Hepatocyte (in vitro differentiated cells): ENCODE data around the gene P3H4. TPM values are rescaled to one million over a fixed set of nuclear protein-coding genes. Genes with fewer than 3 reads are reported as not detected.
A peak's percentile ranks its signal among the peaks of the same experiment; 100 is the strongest.

Experiments used
- DNase-seq: peaks from one replicate; pipeline ENCODE4 v3.0.0-alpha.2; 2016; ENCODE audit warnings: low spot score
- H2AFZ ChIP-seq: fragments of 200-600 bp; sonication (generic); 2 replicates; pipeline ENCODE4 v1.6.0; 2016; ENCODE audit warnings: antibody characterized with exemption, mild to moderate bottlenecking
- H3K27ac ChIP-seq: fragments of 200-600 bp; sonication (generic); 2 replicates; pipeline ENCODE4 v1.5.1; 2016; ENCODE audit warnings: mild to moderate bottlenecking
- H3K27me3 ChIP-seq: fragments of 200-600 bp; sonication (generic); 2 replicates; pipeline ENCODE4 v1.6.1; 2016
- H3K36me3 ChIP-seq: fragments of 200-600 bp; sonication (generic); replicated peaks from 2 replicates; pipeline ENCODE4 v1.5.1; 2016; ENCODE audit warnings: low read depth; ENCODE audit not compliant: insufficient read depth
- H3K4me1 ChIP-seq: fragments of 200-600 bp; sonication (generic); 2 replicates; pipeline ENCODE4 v1.5.1; 2016; ENCODE audit warnings: mild to moderate bottlenecking, moderate library complexity; ENCODE audit not compliant: insufficient read depth
- H3K4me2 ChIP-seq: fragments of 200-600 bp; sonication (generic); 2 replicates; pipeline ENCODE4 v1.6.0; 2016
- H3K4me3 ChIP-seq: fragments of 200-600 bp; sonication (generic); 2 replicates; pipeline ENCODE4 v1.5.1; 2016; ENCODE audit warnings: mild to moderate bottlenecking
- H3K79me2 ChIP-seq: fragments of 200-600 bp; sonication (generic); 2 replicates; pipeline ENCODE4 v1.6.0; 2017; ENCODE audit warnings: mild to moderate bottlenecking
- H3K9me2 ChIP-seq: fragments of 200-600 bp; sonication (generic); replicated peaks from 2 replicates; pipeline ENCODE4 v1.6.0; 2017; ENCODE audit warnings: mild to moderate bottlenecking; ENCODE audit not compliant: insufficient read depth
- H3K9me3 ChIP-seq: fragments of 200-600 bp; sonication (generic); 2 replicates; pipeline ENCODE4 v1.5.1; 2016; ENCODE audit warnings: low read depth, mild to moderate bottlenecking
- H4K20me1 ChIP-seq: fragments of 200-600 bp; sonication (generic); 2 replicates; pipeline ENCODE4 v1.6.0; 2016; ENCODE audit warnings: mild to moderate bottlenecking; ENCODE audit not compliant: insufficient read depth, poor library complexity, severe bottlenecking
- EZH2 ChIP-seq: fragments of 200-600 bp; sonication (generic); IDR thresholded peaks from 2 replicates; pipeline ENCODE4 v1.6.1; 2016; ENCODE audit warnings: antibody characterized with exemption, mild to moderate bottlenecking, borderline replicate concordance
- EZH2phosphoT487 ChIP-seq: fragments of 200-600 bp; sonication (generic); IDR thresholded peaks from one replicate; pipeline ENCODE4 v1.6.1; 2018; ENCODE audit warnings: antibody characterized with exemption, mild to moderate bottlenecking, low read depth, moderate library complexity; ENCODE audit not compliant: unreplicated experiment, severe bottlenecking
- WGBS: methylation state at CpG from one replicate; pipeline ENCODE4 v1.1.6; 2016; ENCODE audit warnings: low lambda C conversion rate; ENCODE audit errors: missing lambda C conversion rate; 5-methylcytosine and 5-hydroxymethylcytosine counted together
- polyA plus RNA-seq: library from polyadenylated mRNA; unstranded; fragments of >200 nt; fragmentation: Nextera tagmentation; extraction: Ambion mirVana; gene quantifications from 2 replicates; pipeline ENCODE4 v1.2.1, GENCODE V29; 2016
- total RNA-seq: library from RNA; depleted of rRNA; stranded (reverse); fragments of >200 nt; gene quantifications from 2 replicates; pipeline ENCODE4 v1.2.3, GENCODE V29; 2014
- TF ChIP-seq, protein P1 (sequence below): fragments of 200-600 bp; sonication (generic); IDR thresholded peaks from 2 replicates; pipeline ENCODE4 v1.5.1; 2016; ENCODE audit warnings: antibody characterized with exemption, mild to moderate bottlenecking; ENCODE audit not compliant: poor library complexity

P3H4 gene
- total and polyA plus RNA-seq, 2 experiments from 2014 or later = 62.6 to 110 TPM

DNA sequence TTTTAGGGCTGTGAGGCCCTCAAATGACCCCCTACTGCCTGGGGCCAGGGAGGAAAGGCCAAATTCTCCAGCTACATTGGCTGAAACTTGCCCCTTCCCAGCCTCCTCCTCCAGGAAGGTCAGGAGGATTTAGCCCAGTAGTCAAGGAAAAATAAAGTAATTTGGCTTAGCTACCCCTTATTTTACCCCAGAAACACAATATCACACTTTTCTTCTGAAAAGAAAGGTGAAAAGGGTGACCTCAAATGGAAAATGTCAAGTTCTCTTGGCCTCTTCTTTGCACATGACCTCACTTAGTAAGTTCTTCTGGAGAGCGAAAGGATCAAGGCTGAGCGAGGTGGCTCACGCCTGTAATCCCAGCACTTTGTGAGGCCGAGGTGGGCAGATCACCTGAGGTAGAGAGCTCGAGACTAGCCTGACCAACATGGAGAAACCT, 17.2 kb downstream of the P3H4 start:
- peak overlapping the region; percentile 97 for H3K27ac ChIP-seq
- no peaks in the 10 kb centered on the region for H3K36me3 ChIP-seq
- peak overlapping the region; percentile 9 for H3K4me2 ChIP-seq
- no peak for DNase-seq
- H3K79me2 ChIP-seq = no peaks in the 10 kb centered on the region
- no peaks in the 10 kb centered on the region for H4K20me1 ChIP-seq
- no peak overlapping the region for H2AFZ ChIP-seq
- WGBS = 74% methylated on average over 5 of the region's 5 CpGs
- H3K9me3 ChIP-seq = no peaks in the 10 kb centered on the region
- H3K27me3 ChIP-seq = no peaks in the 10 kb centered on the region
- H3K4me3 ChIP-seq = no peak overlapping the region
- TF ChIP-seq, protein P1, sequence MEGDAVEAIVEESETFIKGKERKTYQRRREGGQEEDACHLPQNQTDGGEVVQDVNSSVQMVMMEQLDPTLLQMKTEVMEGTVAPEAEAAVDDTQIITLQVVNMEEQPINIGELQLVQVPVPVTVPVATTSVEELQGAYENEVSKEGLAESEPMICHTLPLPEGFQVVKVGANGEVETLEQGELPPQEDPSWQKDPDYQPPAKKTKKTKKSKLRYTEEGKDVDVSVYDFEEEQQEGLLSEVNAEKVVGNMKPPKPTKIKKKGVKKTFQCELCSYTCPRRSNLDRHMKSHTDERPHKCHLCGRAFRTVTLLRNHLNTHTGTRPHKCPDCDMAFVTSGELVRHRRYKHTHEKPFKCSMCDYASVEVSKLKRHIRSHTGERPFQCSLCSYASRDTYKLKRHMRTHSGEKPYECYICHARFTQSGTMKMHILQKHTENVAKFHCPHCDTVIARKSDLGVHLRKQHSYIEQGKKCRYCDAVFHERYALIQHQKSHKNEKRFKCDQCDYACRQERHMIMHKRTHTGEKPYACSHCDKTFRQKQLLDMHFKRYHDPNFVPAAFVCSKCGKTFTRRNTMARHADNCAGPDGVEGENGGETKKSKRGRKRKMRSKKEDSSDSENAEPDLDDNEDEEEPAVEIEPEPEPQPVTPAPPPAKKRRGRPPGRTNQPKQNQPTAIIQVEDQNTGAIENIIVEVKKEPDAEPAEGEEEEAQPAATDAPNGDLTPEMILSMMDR = no peak
- TF ChIP-seq EZH2phosphoT487 (no peak), EZH2 (no peak)
- no peaks in the 10 kb centered on the region for H3K9me2 ChIP-seq
- H3K4me1 ChIP-seq = peaks cover 36% of the 10 kb centered on the region

DNA sequence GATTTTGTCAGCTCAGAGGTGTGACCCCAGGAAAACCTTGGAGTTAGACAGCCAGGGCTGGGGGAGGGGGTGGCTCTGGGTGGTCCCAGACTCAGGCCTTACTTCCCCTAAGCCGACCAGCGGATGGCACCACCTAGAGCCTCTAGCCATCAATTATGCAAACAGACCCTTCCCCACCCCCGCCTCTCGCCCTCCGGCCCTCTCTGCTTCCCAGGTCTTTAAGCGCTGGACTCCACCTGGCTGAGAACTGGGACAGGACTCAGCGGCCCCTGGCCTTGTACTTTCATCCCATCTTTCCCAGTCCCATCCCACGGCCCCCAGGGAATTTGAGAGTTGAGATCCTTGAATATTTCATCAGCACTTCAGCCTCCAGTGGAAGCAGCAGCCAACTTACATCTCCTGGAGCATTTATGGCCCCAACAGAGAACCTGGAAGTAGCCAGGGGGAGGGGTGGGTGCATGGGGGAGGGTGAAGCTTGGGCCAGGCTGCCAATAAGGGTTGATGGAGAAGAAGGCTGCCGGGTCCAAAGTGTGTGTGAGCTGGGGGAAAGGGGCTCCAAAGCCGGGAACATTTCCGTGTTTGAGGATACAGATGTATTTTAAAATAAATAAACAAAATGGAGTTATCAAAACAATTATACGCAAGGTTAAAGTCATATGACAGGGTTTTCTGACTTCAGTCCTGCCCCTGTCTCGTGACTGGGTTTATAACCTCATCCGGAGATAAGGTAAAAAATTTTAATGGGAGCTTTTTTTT, 17.8 kb downstream of the P3H4 start:
- 30% methylated on average over 14 of the region's 14 CpGs for WGBS
- peak; percentile 69 for DNase-seq
- Histone ChIP-seq H3K27me3 (no peaks in the 10 kb centered on the region), H3K4me3 (no peak overlapping the region), H3K36me3 (no peaks in the 10 kb centered on the region), H3K79me2 (no peaks in the 10 kb centered on the region), H3K27ac (peak overlapping the region; percentile 97), H3K9me2 (no peaks in the 10 kb centered on the region), H2AFZ (no peak overlapping the region), H3K4me1 (peaks cover 34% of the 10 kb centered on the region), H3K9me3 (no peaks in the 10 kb centered on the region), H3K4me2 (peak overlapping the region; percentile 70), H4K20me1 (no peaks in the 10 kb centered on the region)
- TF ChIP-seq, protein P1 = no peak
- no peak for TF ChIP-seq EZH2phosphoT487
- no peak for TF ChIP-seq EZH2

DNA sequence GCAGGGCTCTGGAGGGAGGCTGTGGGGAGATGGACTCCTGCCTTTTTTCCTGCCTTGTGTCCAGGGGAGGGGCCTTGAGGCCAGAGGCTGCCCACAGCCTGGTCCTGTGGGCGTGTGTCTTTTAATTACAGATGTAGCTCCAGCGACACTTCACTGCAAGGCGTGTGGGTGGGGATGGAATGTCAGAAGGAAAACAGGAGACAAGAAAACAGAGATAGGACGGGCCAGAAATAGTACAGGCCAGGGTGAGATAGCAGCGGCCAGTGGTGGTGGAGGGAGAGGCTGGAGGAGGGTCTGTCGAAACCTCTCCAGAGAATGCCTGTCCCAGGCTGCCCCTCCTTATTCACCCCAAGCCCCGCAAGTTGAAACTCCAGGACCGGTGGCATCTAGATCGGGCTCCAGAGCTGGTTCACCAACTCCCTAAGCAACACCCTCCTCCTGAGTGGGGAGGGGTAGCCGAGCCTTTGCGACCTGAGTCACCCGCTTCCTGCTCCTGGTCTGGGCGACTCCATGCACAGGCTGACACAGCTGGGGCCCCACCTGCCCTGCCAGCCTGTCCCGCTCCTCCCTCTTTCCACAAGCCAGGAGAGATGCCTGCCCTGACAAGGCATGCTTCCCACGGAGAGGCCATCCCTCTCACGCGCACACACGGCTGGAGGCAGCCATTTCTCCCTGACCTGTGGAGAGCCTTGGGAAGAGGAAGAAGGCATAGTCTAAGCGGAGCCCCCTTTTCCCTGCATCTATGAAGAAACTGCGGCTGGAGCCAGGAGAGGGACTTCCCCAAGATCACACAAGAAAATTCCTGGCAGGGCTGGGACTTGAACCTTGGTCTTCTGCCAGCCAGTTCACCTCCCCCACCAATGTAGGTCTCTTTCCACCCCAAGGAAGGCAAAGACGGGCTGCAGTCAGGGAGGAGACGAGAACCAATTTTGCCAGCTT, 18.6 kb downstream of the P3H4 start:
- Histone ChIP-seq H4K20me1 (no peaks in the 10 kb centered on the region), H3K4me3 (no peak overlapping the region), H3K27me3 (no peaks in the 10 kb centered on the region), H3K79me2 (no peaks in the 10 kb centered on the region), H3K9me3 (no peaks in the 10 kb centered on the region), H3K27ac (peak overlapping the region; percentile 97), H3K36me3 (no peaks in the 10 kb centered on the region), H2AFZ (no peak overlapping the region), H3K4me2 (peak overlapping the region; percentile 70), H3K9me2 (no peaks in the 10 kb centered on the region), H3K4me1 (peaks cover 34% of the 10 kb centered on the region)
- WGBS = 27% methylated on average over 22 of the region's 22 CpGs
- TF ChIP-seq, protein P1 = no peak
- TF ChIP-seq EZH2phosphoT487 = no peak
- no peak for TF ChIP-seq EZH2
- peak; percentile 92 for DNase-seq
